Measurements from ENCODE around the gene SIGLEC1.

Gene SIGLEC1

GRCh38 chr20:3757268-3757667, 44.9 kb upstream of the SIGLEC1 start:
- CTCF ChIA-PET = interaction anchor here (1.0 to 10.7 kb wide), 12 partner anchors 9 to 98 kb away, joined by 3 to 119 read pairs (median 5); partner anchors contain the start of genes ADISSP, AP5S1 and SPEF1
- DNase-seq (ENCODE audit: low read depth, low spot score) = no peak

GRCh38 chr20:3755814-3756480, 43.5 kb upstream of the SIGLEC1 start:
- POLR2A ChIA-PET = interaction anchor here (0.6 kb wide), 2 partner anchors 63 to 294 kb away, joined by 3 to 4 read pairs; no protein-coding TSS in a partner anchor
- CTCF ChIA-PET = interaction anchor here (1.2 to 10.7 kb wide), 7 partner anchors 8 to 62 kb away, joined by 4 to 119 read pairs (median 5); partner anchors contain the start of genes ADISSP and SPEF1
- TF ChIP-seq CTCF (IDR thresholded peaks at IDR 0.05; ENCODE audit: insufficient read depth, low read length, missing control alignments) = no peak
- no peak overlapping the region for H3K4me3 ChIP-seq (ENCODE audit: low read depth, low read length)
- DNase-seq (ENCODE audit: low read depth, low spot score) = no peak

More at GRCh38 chr20:3757268-3757667, 44.9 kb upstream of the SIGLEC1 start:
- no peak for TF ChIP-seq CTCF (IDR thresholded peaks at IDR 0.05; ENCODE audit: insufficient read depth, low read length, missing control alignments)
- POLR2A ChIA-PET = interaction anchor here (0.6 kb wide), 1 partner anchor 10 kb away, joined by 3 read pairs; no protein-coding TSS in a partner anchor
- no peak overlapping the region for H3K4me3 ChIP-seq (ENCODE audit: low read depth, low read length)

DNA sequence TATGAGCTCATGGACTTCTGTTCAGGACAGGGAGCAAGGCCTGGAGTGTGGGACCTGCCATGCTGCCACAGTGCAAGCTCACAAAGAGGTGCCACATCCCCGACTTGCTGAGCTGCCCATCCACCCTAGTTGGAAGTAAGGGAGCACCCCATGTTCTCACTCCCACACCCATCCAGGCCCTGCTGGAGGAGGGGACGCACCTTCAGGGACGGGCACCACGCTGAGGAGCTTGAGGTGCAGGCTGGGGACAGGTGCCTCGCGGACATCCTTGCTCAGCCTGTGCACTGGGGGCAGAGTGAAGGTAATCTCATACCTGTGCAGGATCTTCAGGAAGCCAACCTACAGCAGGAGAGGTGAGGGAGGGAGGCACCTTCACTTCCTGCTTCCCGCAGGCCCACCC, 42.9 kb upstream of the SIGLEC1 start:
- ChIA-PET POLR2A (interaction anchor here (0.6 kb wide), 1 partner anchor 293 kb away, joined by 3 read pairs; no protein-coding TSS in a partner anchor), CTCF (interaction anchor here (0.7 to 10.7 kb wide), 14 partner anchors 7 to 100 kb away, joined by 3 to 119 read pairs (median 4); partner anchors contain the start of genes ADISSP and SPEF1)
- no peak overlapping the region for H3K4me3 ChIP-seq (ENCODE audit: low read depth, low read length)
- DNase-seq (ENCODE audit: low read depth, low spot score) = no peak
- no peak for TF ChIP-seq CTCF (IDR thresholded peaks at IDR 0.05; ENCODE audit: insufficient read depth, low read length, missing control alignments)

DNA sequence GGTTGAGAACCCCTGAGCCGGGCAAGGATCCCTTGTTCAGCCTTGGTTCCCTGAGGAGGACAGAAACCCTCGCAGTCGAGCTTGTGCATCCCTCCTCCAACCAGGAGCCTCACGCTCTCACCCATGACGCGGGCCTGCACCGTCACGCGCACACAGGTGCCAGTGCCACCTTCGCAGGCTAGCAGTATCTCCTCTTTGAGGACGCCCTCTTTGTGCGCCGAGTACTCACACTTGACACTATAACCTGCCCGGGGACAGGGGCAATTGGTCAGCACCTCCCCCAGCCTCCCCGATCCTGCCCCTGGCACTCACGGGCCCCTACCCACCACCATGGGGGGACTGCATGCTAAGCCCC, 41.9 kb upstream of the SIGLEC1 start:
- no peak for TF ChIP-seq CTCF (IDR thresholded peaks at IDR 0.05; ENCODE audit: insufficient read depth, low read length, missing control alignments)
- CTCF ChIA-PET = interaction anchor here (0.7 to 10.7 kb wide), 14 partner anchors 6 to 191 kb away, joined by 3 to 119 read pairs (median 4); partner anchors contain the start of genes ADISSP, AP5S1 and SPEF1
- POLR2A ChIA-PET = no interaction called here
- H3K4me3 ChIP-seq (ENCODE audit: low read depth, low read length) = no peak overlapping the region
- no peak for DNase-seq (ENCODE audit: low read depth, low spot score)

- no peak for TF ChIP-seq CTCF (IDR thresholded peaks at IDR 0.05; ENCODE audit: insufficient read depth, low read length, missing control alignments)
- CTCF ChIA-PET = interaction anchor here (0.8 to 11.2 kb wide), 29 partner anchors 4 to 339 kb away, joined by 3 to 119 read pairs (median 5); partner anchors contain the start of genes ADISSP, AP5S1 and SPEF1
- no peak overlapping the region for H3K4me3 ChIP-seq (ENCODE audit: low read depth, low read length)
- no peak for DNase-seq (ENCODE audit: low read depth, low spot score)
- POLR2A ChIA-PET = interaction anchor here (1.2 kb wide), 1 partner anchor 14 kb away, joined by 3 read pairs; no protein-coding TSS in a partner anchor
These were observed 41.3 kb upstream of the SIGLEC1 start for GRCh38 chr20:3753501-3754275.

Measured in AG04449 (cell line).